IPS DF 4.7 (cell line): Measurements from ENCODE around the gene RNH1.

Source experiments
- DNase-seq: peaks from one replicate; pipeline ENCODE4 v3.0.0-alpha.2; 2013; ENCODE audit warnings: low spot score; ENCODE audit errors: extremely low read depth

The RNH1 gene

GRCh38 chr11:537622-538430, 30.8 kb upstream of the RNH1 start:
- DNase-seq = no peak

- DNase-seq = no peak
These were observed 30.0 kb upstream of the RNH1 start, which contains the start of gene LRRC56 for GRCh38 chr11:536841-537621. LRRC56 (plus strand) TSS chr11:537527; CDS start chr11:540685, 3,158 bp downstream.

GRCh38 chr11:535519-536454, 28.7 kb upstream of the RNH1 start, which contains the start of gene HRAS:
HRAS (minus strand) TSS chr11:535576.
- no peak for DNase-seq

- DNase-seq = no peak
These were observed 28.1 kb upstream of the RNH1 start for GRCh38 chr11:535210-535518.

GRCh38 chr11:534396-535209, 27.6 kb upstream of the RNH1 start:
- no peak for DNase-seq

GRCh38 chr11:533586-534395, 26.7 kb upstream of the RNH1 start:
- DNase-seq = no peak

- no peak for DNase-seq
These were observed 26.0 kb upstream of the RNH1 start for GRCh38 chr11:532986-533585.

- DNase-seq = no peak
These were observed 25.5 kb upstream of the RNH1 start for GRCh38 chr11:532527-532985.

- no peak for DNase-seq
These were observed 25.0 kb upstream of the RNH1 start for GRCh38 chr11:531919-532526.

GRCh38 chr11:530960-531831, 24.2 kb upstream of the RNH1 start:
- no peak for DNase-seq

- DNase-seq = no peak
These were observed 22.8 kb upstream of the RNH1 start for GRCh38 chr11:529728-530411.

GRCh38 chr11:528815-529727, 22.0 kb upstream of the RNH1 start:
- DNase-seq = no peak

GRCh38 chr11:528166-528814, 21.2 kb upstream of the RNH1 start:
- DNase-seq = no peak

GRCh38 chr11:526192-526591, 19.1 kb upstream of the RNH1 start:
- no peak for DNase-seq

GRCh38 chr11:521177-521688, 14.2 kb upstream of the RNH1 start:
- no peak for DNase-seq
